Stimulated activated CD8-positive, alpha-beta memory T cell treated with anti-CD3 and anti-CD28 coated beads, Interleukin-7, amount 100 ng/mL, for 1 hour (primary cell): ENCODE data around the gene TNXB.
"Not testable (repeated sequence)": the region's sequence is repeated elsewhere in the genome, so short reads cannot be mapped to it uniquely, and the experiment has no call there.

Source experiments
- DNase-seq, 2 donors: peaks; one replicate each; pipeline ENCODE4 v3.0.0-alpha.2; 2020; ENCODE audit warnings: low read depth in 2 of 2

Gene TNXB

GRCh38 chr6:32086661-32087573 is 22.2 kb downstream of the TNXB start:
- no peak for DNase-seq

GRCh38 chr6:32085759-32086459 is 23.2 kb downstream of the TNXB start:
- no peak for DNase-seq

DNA sequence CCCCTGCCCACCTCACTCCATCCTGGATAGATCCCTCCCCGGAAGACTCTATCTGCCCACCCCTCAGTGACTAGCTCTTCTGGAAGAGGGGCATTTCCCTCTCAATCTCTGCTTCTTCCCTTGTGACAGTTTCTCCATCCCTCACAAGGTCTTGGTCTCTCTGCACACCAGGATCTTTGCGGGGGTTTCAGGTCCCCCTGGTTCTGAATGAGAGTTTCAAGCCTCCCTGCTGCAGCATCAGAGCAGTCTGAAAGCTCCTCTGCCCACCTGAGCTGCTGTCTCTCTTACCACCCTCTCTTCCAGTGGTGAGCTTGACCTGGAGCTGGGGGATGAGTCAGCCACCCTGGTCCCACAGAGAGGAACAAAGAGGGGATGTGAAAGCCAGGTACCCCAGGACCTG is 24.4 kb downstream of the TNXB start:
- DNase-seq: no peak

GRCh38 chr6:32083812-32084768 is 25.0 kb downstream of the TNXB start:
- DNase-seq: no peak

DNA sequence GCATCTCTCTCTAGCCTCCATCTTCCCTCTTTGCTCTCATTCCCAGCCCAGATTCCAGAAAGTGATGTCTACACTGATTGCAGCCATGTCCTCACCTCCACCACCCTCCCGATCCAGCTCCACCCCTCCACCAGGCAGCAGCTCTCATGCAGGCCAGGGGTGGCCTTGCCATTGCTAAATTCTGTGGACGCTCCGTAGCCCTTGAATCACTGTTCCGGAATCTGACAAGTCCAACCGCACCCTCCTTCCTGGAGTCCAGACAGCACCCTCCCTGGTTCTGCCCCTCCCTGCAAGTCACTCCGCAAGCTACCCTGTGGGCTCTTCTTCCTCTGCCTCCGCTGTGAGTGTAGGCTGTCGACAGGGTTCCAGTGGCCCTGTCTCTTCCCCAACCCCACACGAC is 26.2 kb downstream of the TNXB start:
- no peak for DNase-seq

DNA sequence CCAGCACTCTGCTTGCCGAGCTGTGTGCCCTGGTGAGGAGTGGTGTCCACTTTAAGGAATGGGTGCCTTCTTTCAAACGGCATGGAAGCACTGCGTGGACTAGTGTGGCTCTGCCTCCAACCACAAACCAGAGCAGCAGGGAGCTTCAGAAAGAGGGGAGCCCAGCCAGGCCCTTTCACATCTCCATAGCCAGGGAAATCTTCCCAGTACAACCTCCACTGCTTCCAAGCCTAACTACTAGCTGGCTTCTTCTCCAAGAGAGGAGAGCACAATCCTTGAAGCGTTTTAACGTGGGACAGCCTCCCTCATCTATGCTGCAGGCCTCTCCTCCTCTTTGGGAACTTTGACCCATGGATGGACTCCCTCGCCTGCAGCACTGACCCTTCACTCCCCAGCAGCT is 26.7 kb downstream of the TNXB start:
- no peak for DNase-seq

DNA sequence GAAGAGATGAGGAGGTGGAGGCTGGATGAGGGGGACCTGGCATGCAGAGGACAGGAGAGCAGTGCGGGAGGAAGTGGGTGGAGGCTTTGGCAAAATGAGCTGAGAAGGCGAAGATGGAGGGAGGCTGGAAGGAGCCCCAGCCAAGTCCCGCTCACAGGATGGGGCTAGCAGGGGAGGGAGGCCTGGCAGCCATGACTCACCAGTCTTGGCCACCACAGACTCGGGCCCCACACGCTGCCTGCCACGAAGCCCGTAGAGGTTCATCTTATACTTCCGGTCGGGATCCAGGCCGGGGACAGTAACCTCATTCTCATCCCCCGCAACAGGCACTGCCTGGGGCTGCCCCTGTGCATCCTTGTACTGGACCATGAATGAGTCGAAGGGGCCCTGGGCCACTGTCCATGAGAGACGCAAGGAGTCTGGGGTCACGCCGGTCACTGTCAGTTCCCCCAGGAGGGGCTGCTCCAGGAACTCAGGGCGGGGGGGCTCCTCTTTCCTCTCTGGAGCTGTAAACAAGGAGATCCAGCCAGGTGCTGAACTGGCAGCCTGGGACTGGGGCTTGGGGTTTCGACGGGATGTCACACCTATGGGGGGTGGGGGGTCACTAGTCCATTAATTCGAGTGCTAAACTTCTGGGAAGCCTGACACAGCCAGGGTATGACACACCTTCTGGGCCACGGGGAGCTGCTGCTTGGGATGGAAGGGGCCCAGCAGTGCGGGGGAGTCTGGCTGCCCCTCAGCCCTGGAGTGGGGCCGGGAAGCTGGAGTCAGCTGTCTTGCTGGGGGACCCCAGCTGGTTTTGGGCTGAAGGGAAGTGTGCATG is 27.8 kb downstream of the TNXB start:
- no peak for DNase-seq

DNA sequence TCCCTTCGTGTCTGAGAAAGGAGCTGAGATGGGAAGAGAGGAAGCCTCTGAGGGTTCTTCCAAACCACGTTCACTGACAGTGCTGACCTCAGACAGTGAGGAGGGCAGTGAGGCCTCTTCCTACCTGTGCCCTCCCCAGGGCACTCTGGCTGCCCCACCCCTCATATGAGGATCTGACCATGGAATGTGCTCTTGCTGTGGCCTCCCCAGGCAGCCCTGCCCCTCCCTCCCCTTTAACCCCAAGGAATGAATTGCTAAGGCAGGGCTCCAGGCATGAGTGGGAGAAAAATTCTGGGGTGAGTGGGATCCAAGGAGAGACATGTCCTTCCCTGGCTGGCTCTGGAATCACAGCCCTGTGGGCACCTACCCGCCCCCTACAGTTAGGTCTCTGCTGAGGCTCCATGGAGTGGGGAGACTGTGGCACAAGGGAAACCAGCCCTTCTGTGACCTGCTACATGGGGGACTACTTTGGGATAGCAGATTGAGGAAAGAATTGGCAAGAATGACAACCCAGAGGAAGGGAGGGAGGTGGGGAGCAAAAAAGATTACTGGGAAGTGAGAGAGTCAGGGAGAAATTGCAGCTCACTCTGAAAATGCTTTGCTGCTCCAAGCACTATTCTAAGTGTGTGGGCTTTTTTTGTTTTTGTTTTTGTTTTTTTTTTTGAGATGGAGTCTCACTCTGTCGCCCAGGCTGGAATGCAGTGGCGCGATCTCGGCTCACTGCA is 29.4 kb downstream of the TNXB start:
- no peak for DNase-seq

- DNase-seq: no peak
Measured at GRCh38 chr6:32076321-32076809, 32.8 kb downstream of the TNXB start.

GRCh38 chr6:32075781-32076180 is 33.4 kb downstream of the TNXB start:
- no peak for DNase-seq

- DNase-seq: no peak
Measured at GRCh38 chr6:32074996-32075532, 34.1 kb downstream of the TNXB start.

GRCh38 chr6:32073613-32074012 is 35.5 kb downstream of the TNXB start:
- no peak for DNase-seq

- DNase-seq: no peak
Measured at GRCh38 chr6:32073101-32073500, 36.0 kb downstream of the TNXB start.

- DNase-seq: no peak
Measured at GRCh38 chr6:32070814-32071543, 38.2 kb downstream of the TNXB start.

- no peak for DNase-seq
Measured at GRCh38 chr6:32069878-32070515, 39.1 kb downstream of the TNXB start.

GRCh38 chr6:32069460-32069859 is 39.7 kb downstream of the TNXB start:
- no peak for DNase-seq

DNA sequence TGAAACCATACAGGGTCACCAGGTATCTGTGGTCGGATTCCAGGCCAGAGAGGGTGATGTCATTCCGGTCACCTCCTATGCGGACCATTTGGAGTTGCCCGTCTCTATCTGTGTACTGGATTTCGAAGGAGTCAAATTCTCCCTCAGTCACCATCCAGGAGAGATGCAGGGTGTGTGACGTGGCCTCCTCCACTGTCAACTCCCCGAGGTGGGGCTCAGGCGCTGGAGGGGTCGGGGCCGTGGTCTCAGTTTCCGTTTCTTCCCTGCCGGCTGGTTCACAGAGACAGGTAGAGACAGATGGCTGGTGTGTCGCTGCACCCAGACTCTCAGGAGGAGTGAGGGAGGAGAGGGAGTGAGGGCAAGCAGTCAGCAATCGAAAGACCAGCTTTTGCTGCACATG is 40.3 kb downstream of the TNXB start:
- no peak for DNase-seq

DNA sequence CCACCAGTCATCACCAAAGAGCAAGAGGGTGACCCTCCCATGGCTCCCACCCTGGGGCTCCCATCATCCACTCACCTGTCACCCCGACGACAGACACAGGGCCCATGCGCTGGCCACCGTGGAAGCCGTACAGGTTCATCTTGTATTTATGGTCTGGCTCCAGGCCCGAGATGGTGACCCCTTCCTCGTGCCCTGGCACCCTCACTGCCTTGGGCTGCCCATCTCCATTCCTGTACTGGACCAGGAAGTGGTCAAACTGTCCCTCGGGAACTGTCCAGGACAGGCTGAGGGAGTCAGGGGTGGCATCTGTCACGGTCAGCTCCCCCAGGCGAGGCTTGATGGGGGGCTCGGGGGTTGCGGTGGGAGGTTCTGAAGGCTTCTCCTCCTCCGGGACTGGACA is 40.8 kb downstream of the TNXB start:
- DNase-seq: not testable (repeated sequence)

GRCh38 chr6:32067521-32067920 is 41.6 kb downstream of the TNXB start:
- not testable (repeated sequence) for DNase-seq
